NCI-H82 treated with DMSO at 0.1 percent for 48 hours (cell line): ENCODE measurements around the gene CREBBP.

Experiments
- DNase-seq: peaks from one replicate; lab custom pipeline; 2025; ENCODE audit not compliant: unreplicated experiment; lab: John Stamatoyannopoulos, UW

Gene CREBBP

DNA sequence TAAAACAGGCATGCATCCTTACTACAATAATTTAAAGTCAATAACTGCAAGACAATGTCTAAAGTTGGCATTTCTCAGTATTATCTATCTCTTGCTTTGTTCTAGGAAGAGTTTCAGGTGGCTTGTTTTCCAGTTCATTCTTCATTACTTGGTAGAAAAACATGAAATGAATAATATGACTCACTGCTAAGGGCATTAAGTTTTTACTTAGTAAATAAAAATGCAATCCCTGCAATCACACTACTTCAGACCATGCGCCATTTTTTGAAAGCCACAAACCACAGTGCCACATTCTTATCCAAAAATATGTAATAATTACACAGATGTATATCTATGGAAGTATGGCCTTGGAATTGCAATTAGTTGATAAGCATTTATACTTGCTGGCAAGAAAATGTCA lies 55.4 kb downstream of the CREBBP start:
- DNase-seq, result no peak

DNA sequence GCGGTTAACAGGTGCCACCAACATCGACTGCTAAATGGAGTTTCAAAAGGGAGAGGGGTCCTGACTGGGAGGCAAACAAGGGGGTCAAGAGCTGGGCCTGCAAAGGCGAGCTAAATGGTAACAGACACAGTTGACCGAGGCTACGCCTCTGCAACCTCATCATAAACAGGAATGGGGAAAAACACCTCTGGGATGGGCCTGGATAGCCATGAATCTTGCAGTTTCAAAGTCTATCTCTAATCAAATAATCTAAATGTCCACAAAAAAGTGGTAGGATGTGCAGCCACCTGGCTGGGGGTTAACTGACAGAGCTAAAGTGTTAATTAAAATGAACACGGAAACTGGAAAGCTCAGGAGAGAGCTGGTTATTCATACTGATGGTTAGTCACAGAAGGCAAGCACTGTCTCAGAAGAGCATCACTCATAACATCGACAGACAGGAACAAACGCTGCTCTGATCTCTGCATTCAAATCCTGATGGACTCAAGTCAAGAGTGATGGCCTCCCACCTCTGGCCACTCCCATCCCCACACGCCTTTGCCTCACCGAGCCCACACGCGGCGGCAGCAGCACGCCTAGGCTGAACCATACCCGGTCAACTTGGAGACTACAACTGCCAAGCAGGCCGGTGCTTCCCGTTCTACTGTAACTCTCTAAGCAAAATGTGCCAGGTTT lies 56.3 kb downstream of the CREBBP start:
- DNase-seq, result no peak

DNA sequence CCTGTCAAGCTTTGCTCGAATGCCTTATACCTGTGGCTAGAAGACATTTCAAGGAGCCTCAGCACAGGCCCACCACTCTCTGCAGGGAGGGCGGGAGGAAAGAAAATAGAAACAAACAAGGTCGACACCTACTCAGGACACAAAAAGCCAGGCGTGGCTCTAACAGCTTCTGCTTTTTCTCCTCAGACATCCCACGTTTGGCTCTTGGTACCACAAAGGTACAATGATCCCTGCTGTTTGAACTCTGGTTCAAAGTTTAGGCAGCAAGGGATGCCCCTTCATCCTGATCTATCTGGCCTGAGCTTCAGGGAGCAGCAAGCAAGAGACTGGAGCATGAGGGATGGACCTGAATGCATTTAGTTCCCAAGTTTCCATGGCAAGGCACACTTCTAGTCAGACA lies 57.1 kb downstream of the CREBBP start:
- no peak for DNase-seq

DNA sequence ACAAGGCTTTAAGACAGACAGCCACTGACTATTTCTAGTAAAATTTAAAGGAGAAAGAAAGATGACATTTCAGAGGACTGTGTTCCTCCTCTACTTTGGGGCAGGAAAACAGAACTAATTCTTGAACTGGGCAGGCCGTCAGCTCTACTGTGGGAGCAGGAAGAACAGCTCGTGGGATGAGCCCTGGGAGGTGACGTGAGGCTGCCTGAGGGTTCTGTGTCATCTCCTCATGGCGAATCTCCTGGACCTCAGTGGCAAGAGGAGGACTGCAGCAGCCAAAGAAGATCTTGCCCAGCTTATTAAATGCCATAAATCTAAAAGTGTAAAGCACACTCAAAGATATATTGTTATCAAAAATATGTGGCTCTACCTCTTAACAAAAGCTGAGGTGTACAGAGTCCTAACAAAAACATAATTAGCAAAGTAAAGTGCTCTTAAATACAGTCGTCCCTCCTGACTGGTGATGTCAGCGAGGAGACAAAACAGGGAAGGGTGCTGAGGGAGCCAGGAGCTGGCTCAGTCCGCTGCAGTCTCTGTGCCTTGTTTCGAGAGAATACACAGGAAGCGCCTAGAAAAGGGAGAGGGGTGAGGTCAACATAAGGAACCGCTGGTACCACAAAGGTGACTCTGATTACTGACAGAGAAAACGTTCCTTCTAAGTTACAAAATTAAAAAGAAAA lies 58.0 kb downstream of the CREBBP start:
- DNase-seq, result no peak

DNA sequence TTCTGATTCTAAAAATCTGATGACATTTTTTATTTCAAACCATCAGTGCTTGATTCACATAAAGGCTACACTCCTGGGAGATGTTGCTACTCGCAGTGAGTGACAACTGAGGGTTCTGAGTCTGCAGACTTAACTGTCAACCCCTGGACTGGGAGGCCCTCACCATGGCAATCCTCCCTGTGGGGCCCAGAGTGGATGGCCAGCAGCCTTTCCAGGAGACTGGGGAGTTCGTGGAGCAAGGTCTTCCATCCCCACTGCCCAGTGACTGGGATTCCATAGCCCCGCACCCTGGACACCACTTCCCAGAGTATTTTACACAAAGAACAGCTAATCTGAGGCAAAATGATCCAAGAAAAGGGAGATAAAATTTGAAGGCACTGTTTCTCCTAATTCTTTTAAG lies 59.3 kb downstream of the CREBBP start:
- no peak for DNase-seq

DNA sequence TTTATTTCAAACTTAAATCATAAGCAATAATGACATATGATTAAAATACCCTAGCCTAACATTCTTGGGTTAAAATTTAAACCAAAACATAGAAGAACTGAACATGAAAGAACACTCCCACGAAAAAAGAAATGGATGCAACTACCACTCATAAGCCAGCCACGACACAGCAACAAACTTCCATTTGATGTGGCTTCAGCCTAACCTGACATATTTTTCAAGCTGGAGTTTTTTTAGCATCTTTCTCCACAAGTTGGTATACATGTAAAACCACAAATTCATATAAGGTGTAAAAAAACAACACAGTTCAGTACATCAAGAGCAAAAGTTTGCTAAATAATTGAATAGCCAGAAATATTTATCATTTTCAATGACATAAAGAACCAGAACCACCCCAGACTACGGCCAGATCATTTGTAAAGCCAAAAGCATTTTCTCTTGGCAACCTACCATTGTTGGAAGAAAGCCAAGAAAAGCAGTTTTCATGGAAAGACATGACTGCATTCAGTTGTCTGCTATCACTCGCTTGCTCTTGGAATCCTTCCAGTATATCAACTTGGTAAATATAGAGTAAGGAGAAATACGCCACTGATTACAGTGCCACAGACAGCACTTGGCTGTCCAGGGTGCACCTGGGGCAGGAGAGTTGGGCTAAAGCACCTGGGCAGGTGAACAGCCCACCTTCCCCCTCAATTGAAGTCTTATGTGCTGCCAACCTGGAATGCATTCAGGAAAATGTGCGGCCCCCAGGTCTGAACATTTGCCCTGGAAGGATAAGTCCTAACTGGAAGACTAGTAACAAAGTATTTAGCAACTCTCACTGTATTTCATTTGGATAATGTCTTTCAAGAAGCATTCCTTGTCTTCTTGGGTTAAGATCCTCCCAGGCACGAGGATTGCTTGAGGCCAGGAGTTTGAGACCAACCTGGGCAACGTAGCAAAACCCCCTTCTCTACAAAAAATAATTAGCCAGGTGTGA lies 60.5 kb downstream of the CREBBP start:
- DNase-seq, result no peak

DNA sequence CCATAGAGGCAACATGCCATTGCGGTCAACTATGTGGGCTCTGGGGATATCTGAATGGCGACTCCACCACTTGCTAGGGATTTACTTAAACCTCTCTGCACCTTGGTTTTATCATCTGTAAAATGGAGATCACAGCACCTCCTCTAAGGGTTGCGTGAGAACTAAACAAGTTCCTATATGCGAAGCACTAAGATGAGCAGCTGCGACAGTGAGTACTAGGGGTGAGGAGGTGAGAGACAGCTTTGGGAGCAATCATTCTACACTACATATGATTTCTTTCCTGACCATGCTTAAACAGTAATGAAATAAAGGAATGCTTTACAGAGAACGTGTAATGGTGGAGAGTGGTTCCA lies 61.4 kb downstream of the CREBBP start:
- no peak for DNase-seq

DNA sequence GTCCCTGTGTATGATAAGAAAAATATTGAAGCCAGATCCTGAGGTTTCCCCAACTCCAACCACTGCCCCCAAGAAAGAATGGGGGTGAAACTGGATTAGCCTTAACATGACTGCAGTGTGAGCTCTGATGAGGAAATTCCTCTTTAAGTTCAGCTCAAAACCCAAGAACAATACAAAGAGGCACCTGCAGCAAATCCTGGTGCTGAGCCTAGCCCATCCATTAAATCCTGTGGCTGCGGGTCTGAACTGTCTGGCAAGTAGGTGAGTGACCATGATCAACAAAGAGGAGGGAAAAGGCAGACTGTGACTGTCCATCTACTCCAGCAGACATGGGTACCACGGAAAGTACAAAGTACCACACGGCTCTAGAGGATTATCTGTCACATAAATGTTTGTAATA lies 64.2 kb downstream of the CREBBP start:
- DNase-seq, result no peak

DNA sequence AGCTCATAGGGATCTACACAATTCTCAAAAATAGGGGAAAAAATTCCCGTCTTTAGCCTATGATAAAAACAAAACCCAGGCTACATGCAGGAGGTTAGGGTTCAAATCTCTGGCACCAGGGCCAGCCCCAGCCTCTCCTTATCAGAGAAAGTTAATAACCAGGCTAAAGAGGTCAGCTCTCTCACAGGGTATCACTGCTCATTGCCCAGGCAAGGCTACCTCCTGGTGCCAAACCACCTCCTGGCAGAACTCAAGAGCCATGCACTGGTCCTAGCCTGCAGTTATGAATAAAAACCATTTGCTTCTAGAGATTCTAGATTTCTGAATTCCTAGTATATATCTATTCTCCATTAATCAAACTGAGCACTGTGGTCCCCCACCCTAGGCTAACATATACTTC lies 65.8 kb downstream of the CREBBP start:
- no peak for DNase-seq

DNA sequence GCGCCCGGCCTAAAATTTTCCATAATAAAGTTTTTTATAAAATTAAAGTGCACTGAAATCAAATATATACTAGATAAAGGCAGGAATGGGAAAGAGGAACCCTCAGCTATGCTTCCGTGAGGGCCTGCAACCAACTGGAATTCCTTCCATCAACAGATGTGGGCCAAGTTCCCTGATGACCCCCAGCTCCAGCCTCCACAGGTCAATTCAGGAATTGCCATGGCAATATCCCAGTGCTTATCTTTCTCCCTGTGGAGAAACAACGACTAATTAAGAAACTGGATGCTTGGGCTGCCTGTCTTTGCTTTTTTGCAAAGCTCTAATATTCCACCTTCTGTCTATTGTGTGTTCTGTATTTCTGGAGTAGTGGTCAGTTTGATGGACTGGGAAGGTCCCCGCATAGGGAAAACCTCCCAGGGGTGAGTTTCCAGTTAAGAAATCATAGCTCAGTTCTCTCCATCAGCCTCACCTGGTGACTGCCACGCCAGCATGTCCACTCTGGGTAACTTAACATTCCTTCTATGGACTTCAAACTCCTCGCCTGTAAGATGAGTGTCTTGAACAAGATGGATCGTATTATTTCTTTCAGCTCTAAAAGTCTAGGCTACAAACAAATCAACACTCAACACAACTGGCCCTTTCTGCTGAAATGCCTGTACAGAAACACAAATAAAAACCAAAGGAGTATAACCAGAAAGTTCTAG lies 67.9 kb downstream of the CREBBP start:
- no peak for DNase-seq

DNA sequence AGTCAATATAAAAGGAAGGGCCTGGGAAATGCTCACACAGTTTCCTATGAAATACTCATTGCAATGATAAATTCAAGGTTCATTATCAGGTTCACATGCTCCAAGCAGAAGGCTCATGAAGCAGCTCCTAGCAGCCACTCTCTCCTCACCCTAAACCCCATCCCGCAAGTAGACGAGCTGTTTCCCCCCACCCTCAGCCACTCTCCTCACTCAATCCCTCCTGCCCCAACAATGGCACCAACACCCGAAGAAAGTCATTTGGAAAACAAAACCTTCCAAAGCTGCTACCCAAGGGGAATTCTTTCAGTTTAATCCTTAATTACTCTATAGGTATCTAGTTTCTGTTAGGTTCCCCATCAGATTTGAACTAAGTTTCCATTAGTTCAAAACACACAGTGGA lies 69.7 kb downstream of the CREBBP start:
- no peak for DNase-seq

DNA sequence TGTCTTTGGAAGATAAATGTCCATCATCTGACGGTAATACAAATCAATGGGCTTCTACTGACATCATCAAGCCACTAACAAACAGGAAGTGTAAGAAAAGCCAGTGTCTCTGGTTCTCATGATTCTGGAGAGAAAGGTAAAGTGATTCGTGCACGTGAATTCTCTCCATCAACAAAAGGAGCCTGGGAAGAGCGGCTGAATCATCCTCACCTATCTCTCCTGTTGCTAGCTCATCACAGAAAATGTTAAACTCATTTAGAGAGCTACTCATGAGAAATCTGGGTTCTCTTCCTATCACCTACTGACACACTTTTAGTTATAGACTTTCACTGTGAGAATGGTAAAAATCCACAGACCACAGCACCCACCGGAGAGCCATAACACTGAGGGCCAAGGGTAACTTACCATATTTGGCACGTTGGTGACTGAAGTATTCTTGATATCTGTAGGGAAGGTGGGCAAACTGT lies 70.3 kb downstream of the CREBBP start:
- no peak for DNase-seq

DNA sequence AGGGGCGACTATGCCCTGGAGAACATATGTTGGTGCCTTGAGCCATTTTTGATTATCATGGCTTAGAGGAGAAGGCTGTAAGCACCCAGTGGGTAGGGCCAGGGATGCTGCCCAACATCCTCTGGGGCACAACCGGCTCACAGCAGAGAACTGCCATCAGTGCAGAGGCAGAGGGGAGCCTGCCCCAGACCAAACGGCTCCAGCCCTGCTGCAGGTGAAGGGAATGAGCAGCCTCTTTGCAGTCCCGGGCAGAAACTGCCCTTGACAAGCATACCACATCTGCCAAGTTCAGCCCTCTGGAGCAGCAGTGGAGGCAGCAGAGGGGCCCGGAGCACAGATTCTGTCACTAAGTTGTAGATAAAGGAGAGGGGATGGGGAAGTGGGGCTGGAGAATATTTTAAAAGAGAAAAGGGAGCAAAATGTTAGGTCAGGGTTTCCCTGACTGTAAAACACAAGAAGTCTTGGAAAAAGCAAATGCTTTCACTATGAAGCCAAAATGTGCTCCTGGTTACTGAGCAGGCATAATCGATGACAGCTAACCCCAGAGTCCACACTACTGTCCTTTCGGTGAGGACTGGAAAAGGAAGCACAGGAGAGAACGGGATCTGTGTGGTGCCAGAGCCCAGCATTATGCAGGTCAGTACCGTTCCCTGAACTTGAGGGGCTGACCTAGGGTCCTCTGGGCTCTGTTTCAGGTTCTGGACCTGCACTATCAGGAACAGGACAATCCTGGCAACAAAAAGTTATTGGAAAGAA lies 72.0 kb downstream of the CREBBP start:
- DNase-seq, result no peak

DNA sequence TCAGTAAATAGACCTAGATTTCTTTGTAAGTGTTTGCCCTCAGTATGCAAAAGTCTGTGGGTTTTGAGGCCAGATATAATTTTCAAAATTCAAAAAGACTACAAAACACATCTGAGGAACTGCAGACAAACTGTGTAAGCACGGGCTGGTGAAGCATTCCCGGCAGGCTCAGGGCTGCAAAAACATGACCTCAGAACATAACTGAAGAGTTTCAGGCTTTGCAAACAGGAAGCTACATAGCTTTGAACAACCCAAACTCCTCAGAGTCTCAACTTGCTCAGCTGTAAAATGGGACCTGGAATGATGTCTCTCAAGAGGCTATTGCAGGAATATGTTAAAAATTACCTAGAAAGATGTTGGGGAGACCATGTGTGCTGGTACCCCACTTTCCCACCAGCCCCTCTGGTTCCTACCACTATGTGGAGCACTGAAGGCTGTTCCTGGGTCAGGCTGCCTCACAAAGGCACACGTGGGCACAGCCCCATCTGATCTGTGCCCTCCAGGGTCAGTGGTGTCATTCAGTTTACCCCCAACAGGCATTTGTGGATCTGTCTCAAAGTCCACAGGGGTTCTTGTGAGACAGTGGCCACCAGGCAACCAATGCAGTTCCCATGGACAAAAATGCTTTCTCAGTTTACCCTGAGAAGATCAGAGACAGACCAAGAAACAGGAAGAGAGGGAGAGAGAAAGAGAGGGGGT lies 72.9 kb downstream of the CREBBP start:
- no peak for DNase-seq

DNA sequence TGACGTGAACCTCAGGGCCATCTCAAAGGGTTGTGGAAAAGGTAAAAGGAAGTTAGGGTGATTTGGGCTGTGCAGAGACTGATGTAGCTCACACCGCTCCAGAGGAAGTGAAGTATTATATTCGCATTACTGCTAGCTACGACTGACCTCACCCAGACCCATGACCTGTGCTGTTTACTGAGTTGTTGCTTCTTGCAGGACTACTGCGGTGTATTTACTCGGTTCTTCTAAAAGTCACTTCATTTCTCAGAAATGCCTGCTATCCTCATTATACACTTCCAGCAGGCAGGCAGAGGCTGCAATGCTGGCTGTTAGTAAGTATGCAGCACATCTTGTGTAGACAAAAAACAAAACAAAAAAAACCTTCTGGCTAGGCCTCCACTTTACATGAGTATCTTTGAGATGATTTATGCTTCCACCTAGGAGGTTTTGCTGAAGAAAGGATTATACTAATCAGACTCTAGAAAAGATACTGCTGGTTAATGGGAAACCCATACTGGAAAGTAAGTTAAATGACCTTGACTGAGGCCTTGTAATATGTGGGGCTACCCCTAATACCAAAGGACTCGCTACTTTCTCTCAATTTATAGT lies 76.0 kb downstream of the CREBBP start:
- no peak for DNase-seq

DNA sequence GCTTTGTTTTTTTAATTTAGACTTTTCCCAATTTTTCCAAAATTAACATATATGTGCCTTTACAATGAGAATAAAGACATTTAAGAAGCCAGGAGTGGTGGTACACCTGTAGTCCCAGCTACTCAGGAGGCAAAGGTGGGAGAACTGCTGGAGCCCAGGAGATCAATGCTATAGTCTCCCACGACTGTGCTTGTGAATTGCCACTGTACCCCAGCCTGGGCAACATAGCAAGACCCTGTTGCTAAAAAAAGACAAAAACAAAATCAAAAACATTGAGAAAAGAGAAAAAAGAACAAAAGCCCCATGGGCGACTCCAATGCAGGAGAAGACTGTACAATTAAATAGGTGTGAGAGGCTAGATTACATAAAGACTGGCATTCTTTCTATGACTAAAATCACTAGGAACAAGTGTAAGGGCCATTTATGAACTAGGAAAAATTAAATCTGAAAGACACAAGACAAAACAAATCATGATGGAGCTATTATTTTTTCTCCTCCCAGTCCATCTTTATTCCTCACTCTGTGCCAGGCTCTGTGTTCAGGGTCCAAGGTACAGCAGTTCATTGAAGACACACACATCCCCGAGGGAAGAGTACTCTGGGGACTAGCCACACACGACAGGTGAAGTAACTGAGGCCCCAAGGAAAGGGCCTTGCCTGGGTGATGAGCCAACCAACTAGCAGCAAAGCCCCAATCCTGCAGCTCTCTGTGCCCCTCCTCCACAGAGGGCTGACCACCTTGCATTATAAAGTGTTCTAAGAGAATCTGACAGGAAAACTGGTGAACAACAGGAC lies 79.8 kb downstream of the CREBBP start:
- DNase-seq, result no peak

DNA sequence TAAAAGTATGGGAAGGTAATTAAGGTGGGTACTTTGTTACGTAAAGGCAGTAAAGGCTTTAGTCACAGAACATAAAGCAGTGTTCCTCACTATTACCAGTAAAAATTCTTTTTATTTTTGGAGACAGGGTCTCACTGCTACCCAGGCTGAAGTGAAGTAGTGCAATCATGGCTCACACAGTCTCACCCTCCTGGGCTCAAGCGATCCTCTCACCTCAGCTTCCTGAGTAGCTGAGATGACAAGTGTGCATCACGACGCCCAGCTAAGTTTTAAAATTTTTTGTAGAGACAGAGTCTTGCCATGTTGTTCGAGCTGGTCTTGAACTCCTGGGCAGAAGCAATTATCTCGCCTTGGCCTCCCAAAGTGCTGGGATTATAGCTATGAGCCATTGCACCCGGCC lies 80.5 kb downstream of the CREBBP start:
- DNase-seq, result no peak

DNA sequence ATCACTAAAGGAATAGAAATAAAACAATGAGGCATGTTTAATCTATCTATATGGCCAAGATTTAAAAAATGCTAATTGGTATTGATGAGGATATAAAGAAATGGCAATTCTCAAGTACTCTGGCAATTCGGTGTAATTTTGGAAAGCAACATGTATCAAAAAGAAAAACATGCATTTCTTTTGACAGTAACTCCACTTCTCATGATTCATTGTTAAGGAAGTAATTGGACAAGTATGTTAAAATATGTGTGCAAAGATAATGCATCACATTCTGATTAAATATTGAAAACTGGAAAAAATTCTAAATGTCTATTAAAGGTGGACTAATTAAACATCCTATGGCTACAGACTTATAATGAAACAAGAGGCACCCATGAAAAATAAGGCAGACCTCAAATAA lies 81.2 kb downstream of the CREBBP start:
- DNase-seq, result no peak

DNA sequence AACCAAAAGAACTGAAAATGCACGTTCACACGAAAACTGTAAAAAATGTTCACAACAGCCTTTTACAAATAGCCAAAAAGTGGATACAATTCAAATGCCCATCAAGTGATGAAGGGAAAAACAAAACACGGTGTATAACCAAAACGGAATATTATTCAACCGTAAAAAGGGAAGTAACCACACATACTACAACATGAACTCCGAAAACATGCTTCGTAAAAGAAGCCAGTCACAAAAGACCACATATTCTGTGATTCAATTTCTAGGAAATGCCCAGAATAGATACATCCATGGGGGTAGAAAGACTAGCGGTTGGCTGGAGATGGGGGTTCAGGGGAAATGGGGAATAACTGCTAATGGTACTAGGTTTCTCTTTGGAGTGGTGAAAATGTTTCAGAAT lies 81.7 kb downstream of the CREBBP start:
- no peak for DNase-seq
